Measurements from ENCODE around the gene USO1. TPM values are rescaled to one million over a fixed set of nuclear protein-coding genes. Genes with fewer than 3 reads are reported as not detected.
A peak's percentile ranks its signal among the peaks of the same experiment; 100 is the strongest.
"Not testable (repeated sequence)": the region's sequence is repeated elsewhere in the genome, so short reads cannot be mapped to it uniquely, and the experiment has no call there.

USO1 gene
- total RNA-seq, 4 donors from 2014 or later, result 74.4 to 111 (median 87.9) TPM

DNA sequence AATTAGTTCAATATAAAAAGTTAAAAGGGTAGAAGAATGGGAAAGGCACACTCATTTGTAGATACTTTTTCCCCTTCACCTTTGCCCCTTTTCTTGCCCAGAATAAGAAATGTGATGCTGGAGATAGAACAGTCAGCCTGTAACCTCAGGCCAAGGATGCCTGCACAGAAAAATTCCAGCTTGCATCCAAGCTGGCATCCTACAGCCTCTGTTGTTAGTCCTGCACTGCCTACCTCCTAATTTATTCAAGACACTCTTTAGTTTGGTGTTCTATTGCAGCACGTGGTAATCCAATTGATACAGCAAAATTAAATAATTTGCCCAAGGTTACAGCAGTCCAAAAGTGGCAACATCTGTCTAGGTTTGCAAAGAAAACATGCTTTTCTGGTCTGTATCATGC, 9.7 kb upstream of the USO1 start:
- Histone ChIP-seq H3K27ac (peak overlapping the region; percentile 31 to 66 (median 45)), H3K4me1 (peaks cover 8 to 28% (median 12%) of the 10 kb centered on the region in 3 donors)
- TF ChIP-seq, protein P1, sequence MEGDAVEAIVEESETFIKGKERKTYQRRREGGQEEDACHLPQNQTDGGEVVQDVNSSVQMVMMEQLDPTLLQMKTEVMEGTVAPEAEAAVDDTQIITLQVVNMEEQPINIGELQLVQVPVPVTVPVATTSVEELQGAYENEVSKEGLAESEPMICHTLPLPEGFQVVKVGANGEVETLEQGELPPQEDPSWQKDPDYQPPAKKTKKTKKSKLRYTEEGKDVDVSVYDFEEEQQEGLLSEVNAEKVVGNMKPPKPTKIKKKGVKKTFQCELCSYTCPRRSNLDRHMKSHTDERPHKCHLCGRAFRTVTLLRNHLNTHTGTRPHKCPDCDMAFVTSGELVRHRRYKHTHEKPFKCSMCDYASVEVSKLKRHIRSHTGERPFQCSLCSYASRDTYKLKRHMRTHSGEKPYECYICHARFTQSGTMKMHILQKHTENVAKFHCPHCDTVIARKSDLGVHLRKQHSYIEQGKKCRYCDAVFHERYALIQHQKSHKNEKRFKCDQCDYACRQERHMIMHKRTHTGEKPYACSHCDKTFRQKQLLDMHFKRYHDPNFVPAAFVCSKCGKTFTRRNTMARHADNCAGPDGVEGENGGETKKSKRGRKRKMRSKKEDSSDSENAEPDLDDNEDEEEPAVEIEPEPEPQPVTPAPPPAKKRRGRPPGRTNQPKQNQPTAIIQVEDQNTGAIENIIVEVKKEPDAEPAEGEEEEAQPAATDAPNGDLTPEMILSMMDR (IDR thresholded peaks at IDR 0.05), result no peak
- TF ChIP-seq EP300 (IDR thresholded peaks at IDR 0.05) (no peak), POLR2A (IDR thresholded peaks at IDR 0.05) (no peak), POLR2AphosphoS5 (IDR thresholded peaks at IDR 0.05) (no peak)

DNA sequence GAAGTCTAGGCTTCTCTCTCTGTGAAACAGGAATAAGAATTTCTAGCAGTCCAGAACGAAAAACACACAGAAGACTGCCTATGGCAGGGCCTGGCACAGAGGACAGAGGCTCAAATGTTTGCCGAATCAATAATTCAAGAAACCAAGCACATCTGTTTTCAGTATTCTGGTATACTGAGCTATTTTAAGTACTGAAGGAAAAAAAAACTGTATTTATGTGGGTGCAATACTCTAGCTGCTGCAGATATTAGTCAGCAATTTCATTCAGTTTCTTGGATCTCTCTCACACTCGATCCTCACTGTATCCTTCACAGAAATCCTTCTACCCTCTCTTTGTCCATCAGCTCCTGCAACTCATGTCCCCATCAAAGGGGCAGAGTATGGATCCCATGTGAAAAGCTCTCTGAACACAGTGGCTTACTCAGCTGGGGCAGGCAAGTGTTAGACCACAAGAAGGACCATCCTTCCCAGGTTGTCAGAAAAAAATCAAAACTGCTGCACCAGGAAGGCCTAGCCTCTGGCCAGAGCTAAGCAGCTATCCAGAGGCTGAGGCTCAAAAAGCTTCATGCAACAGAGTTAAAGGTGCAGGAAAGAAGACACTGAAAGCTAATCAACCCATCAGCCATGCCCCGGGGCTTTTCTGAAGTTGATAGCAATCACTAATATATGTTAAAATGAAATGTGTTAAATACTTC, 9.1 kb upstream of the USO1 start:
- TF ChIP-seq POLR2A (IDR thresholded peaks at IDR 0.05), result no peak
- TF ChIP-seq, protein P1 (IDR thresholded peaks at IDR 0.05), result no peak
- TF ChIP-seq EP300 (IDR thresholded peaks at IDR 0.05), result no peak
- no peak for TF ChIP-seq POLR2AphosphoS5 (IDR thresholded peaks at IDR 0.05)
- Histone ChIP-seq H3K27me3 (no peaks in the 10 kb centered on the region), H3K4me1 (peaks cover 8 to 28% (median 12%) of the 10 kb centered on the region in 3 donors), H3K4me3 (no peak overlapping the region), H3K27ac (peak overlapping the region; percentile 31 to 66 (median 45)), H3K36me3 (no peaks in the 10 kb centered on the region), H3K9me3 (no peaks in the 10 kb centered on the region)
- WGBS, 2 donors (ENCODE audit: low coverage in 1 of 2), result 20 to 28% methylated on average over 4 of the region's 4 CpGs
- ATAC-seq, result no peak

More for the DNA sequence above, 9.7 kb upstream of the USO1 start:
- H3K4me3 ChIP-seq, result no peak overlapping the region
- no peaks in the 10 kb centered on the region for H3K36me3 ChIP-seq
- no peaks in the 10 kb centered on the region for H3K9me3 ChIP-seq
- H3K27me3 ChIP-seq, result no peaks in the 10 kb centered on the region
- no peak for ATAC-seq
- WGBS, 2 donors (ENCODE audit: low coverage in 1 of 2), result 22 to 36% methylated on average over 1 of the region's 1 CpG

DNA sequence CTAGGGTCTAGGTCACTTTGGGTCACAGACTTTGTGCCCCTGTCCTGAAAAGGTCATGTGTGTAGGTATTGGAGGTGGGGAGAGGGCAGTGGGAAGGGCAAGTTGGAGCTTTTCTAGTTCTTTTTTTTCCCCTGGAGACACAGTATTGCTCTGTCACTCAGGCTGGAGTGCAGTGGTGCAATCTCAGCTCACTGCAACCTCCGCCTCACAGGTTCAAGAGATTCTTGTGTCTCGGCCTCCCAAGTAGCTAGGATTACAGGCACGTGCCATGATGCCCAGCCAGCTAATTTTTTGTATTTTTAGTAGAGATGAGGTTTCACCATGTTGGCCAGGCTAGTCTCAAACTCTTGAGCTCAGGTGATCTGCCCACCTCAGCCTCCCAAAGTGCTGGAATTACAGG, 8.3 kb upstream of the USO1 start:
- H3K9me3 ChIP-seq, result not testable (repeated sequence)

GRCh38 chr4:75717408-75717807, 7.0 kb upstream of the USO1 start:
- no peak for ATAC-seq
- peaks cover 8 to 32% (median 12%) of the 10 kb centered on the region in 3 donors for H3K4me1 ChIP-seq
- H3K4me3 ChIP-seq, result no peak overlapping the region
- no peak for TF ChIP-seq POLR2A (IDR thresholded peaks at IDR 0.05)
- TF ChIP-seq, protein P1 (IDR thresholded peaks at IDR 0.05), result no peak
- TF ChIP-seq EP300 (IDR thresholded peaks at IDR 0.05), result no peak
- TF ChIP-seq POLR2AphosphoS5 (IDR thresholded peaks at IDR 0.05), result no peak
- no peaks in the 10 kb centered on the region for H3K27me3 ChIP-seq
- WGBS, 2 donors (ENCODE audit: low coverage in 1 of 2), result 100% methylated on average over 1 of the region's 1 CpG
- no peaks in the 10 kb centered on the region for H3K36me3 ChIP-seq
- no peaks in the 10 kb centered on the region for H3K9me3 ChIP-seq
- H3K27ac ChIP-seq, result no peak overlapping the region

More for the DNA sequence above, 8.3 kb upstream of the USO1 start:
- not testable (repeated sequence) for H3K27me3 ChIP-seq, H3K36me3 ChIP-seq, H3K4me3 ChIP-seq, ATAC-seq
- Histone ChIP-seq H3K4me1 (peaks cover 8 to 28% (median 12%) of the 10 kb centered on the region in 3 donors), H3K27ac (peak overlapping the region in 1 of 4 donors; percentile 66)
- 83 to 89% methylated on average over 1 to 3 of the region's 3 CpGs for WGBS, 2 donors (ENCODE audit: low coverage in 1 of 2)

DNA sequence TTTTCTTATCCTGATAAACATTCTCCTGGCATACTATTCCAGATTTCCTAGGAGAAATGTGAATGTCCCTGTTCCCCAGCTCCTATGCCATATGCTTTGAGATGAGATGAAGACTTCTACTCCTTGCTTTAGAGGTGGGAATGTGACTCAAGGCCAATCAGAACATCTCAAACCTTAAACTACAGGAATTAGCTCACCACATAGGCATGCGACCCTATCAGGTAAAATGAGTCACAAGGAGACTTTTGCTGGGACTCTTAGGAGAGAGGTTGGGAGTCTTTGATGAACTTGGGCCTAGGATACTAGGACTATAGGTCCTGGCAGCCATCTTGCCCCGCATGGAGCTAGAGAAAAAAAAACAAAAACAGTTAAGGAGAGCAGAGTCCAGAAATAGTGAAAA, 5.8 kb upstream of the USO1 start:
- Histone ChIP-seq H3K4me3 (no peak overlapping the region), H3K9me3 (no peaks in the 10 kb centered on the region), H3K27me3 (no peaks in the 10 kb centered on the region), H3K36me3 (no peaks in the 10 kb centered on the region), H3K4me1 (peaks cover 8 to 38% (median 17%) of the 10 kb centered on the region in 3 donors), H3K27ac (no peak overlapping the region)
- WGBS, 2 donors (ENCODE audit: low coverage in 1 of 2), result 94% methylated on average over 2 of the region's 2 CpGs; no CpG with 5 or more reads in 1 of the 2 donors
- no peak for TF ChIP-seq EP300 (IDR thresholded peaks at IDR 0.05)
- no peak for TF ChIP-seq POLR2A (IDR thresholded peaks at IDR 0.05)
- TF ChIP-seq POLR2AphosphoS5 (IDR thresholded peaks at IDR 0.05), result no peak
- TF ChIP-seq, protein P1 (IDR thresholded peaks at IDR 0.05), result no peak
- ATAC-seq, result no peak

All from gastroesophageal sphincter (tissue), 4 donors.